H1 (cell line): Measurements from ENCODE around the gene CPM. TPM values are rescaled to one million over a fixed set of nuclear protein-coding genes. Genes with fewer than 3 reads are reported as not detected.

Source experiments
- CHD2 ChIP-seq: IDR thresholded peaks from 2 replicates; pipeline ENCODE4 v1.6.1; 2012; ENCODE audit warnings: low read length, improper control_type of control experiment
- RNF2 ChIP-seq: fragments of 200-900, 300-1000 bp; sonication (generic); IDR thresholded peaks from 2 replicates; pipeline ENCODE4 v1.7.1; 2016; ENCODE audit warnings: borderline replicate concordance, low read depth, mild to moderate bottlenecking, antibody characterized with exemption, low read length; ENCODE audit not compliant: poor library complexity, severe bottlenecking; ENCODE audit errors: missing control alignments
- polyA plus RNA-seq, 7 experiments: library from polyadenylated mRNA; depleted of rRNA in 3 of 7; stranded (reverse) in 5 of 7; unstranded in 2 of 7; fragments of >200 nt in 5 of 7; fragments of 200-250 nt in 2 of 7; gene quantifications; 1 replicate in 5 of 7; 2 replicates in 1 of 7; 4 replicates in 1 of 7; pipeline versions ENCODE4 v1.2.1 to v1.2.3, GENCODE V29; 2011 to 2013; ENCODE audit warnings: missing spikeins in 2 of 7, mixed read lengths in 2 of 7
- total RNA-seq: library from RNA; stranded (reverse); fragmentation: NEBNext Ultra II Directional; extraction: Animal tissue kit (Norgen Biotek cat#: 25700); gene quantifications from 2 replicates; pipeline ENCODE4 v1.2.1, GENCODE V29; 2021
- TF ChIP-seq, protein P1 (sequence below): IDR thresholded peaks from 2 replicates; pipeline ENCODE4 v1.6.1; 2011; ENCODE audit warnings: low read depth, mild to moderate bottlenecking, low read length; ENCODE audit not compliant: insufficient read depth

CPM gene
- total and polyA plus RNA-seq, 2 of the 8 experiments (the other 6 are each of a cell fraction or from before 2014, with no cell fraction given) = 0.33 to 3.1 TPM

DNA sequence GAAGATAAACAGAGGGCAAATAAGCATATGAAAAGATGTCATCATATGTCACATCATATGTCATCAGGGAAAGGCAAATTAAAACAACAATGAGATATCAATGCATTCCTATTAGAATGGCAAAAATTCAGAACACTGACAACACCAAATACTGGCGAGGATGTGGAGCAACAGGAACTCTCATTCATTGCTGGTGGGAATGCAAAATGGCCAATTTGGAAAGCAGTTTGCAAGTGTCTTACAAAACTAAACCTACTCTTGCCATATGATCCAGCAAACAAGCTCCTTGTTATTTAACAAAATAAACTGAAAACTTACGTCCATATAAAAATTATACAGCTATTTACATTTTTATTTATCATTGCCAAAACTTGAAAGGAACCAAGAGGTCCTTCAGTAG is 32.7 kb downstream of the CPM start (continued):
- TF ChIP-seq, protein P1, sequence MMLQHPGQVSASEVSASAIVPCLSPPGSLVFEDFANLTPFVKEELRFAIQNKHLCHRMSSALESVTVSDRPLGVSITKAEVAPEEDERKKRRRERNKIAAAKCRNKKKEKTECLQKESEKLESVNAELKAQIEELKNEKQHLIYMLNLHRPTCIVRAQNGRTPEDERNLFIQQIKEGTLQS = no peak
- TF ChIP-seq RNF2 (no peak), CHD2 (no peak)
